ACHN (cell line): ENCODE data around the gene TRAPPC11.

Experiments used
- DNase-seq: peaks from one replicate; pipeline ENCODE4 v3.0.0-alpha.2; 2015
- in situ Hi-C: cut with HindIII; loops from 2 replicates; pipeline ENCODE4 v1.10.0; 2017; ENCODE audit warnings: low sequenced_read_pairs, low pct_ligation_motif_present, low pct_unique_long_range_greater_than_20kb

The TRAPPC11 gene

GRCh38 chr4:183738961-183739360, 79.9 kb downstream of the TRAPPC11 start:
- in situ Hi-C loops, result no loop called here
- DNase-seq, result no peak

DNA sequence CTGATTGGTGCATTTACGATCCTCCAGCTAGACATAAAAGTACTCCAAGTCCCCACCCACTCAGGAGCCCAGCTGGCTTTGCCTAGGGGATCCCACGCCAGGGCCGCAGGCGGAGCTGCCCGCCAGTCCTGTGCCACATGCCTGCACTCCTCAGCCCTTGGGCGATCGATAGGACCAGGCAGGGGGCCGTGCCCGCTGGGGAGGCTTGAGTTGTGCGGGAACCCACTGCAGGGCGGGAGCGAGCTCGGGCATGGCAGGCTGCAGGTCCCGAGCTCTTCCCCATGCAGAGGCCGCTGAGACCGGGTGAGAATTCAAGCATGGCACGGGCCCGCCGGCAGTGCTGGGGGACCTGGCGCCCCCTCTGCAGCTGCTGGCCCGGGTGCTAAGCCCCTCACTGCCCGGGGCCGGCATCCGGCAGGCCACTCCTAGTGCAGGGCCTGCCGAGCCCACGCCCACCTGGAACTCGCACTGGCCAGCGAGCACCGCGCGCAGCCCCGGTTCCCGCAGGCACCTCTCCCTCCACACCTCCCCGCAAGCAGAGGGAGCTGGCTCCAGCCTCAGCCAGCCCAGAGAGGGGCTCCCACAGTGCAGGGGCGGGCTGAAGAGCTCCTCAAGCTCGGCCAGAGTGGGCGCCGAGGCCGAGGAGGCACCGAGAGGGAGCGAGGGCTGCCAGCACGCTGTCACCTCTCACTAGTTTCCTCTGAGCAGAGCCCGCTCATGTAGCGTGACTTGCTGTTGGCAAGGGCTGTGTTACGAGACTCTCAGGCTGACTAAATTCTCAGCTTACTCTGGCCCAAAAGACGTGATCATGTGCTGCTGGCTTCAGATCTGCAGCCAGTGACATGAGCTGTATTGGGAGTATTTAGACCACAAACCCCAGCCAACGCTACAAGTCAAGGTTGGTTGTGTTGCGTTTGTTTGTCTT, 87.5 kb downstream of the TRAPPC11 start:
- DNase-seq, result peak; percentile 82
- in situ Hi-C loops, result no loop called here

DNA sequence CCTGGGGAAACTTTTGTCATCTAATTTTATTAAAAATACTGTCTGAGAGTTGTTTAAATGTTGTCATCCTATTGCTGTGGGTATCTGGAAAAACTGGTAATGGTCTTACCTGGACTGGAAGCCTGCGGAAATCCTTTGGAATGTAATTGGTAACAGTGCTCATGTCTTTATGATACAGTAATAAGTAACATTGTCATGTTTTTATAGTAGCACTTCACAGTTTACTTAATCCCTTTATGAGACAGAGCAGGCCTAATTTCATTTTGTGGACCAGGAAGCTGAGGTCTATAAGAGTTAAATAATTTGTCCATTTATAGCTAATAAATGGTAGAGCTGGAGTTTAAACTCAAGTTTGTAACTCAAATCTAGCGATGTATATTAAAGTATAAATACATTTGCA, 88.3 kb downstream of the TRAPPC11 start:
- in situ Hi-C loops, result no loop called here
- no peak for DNase-seq

DNA sequence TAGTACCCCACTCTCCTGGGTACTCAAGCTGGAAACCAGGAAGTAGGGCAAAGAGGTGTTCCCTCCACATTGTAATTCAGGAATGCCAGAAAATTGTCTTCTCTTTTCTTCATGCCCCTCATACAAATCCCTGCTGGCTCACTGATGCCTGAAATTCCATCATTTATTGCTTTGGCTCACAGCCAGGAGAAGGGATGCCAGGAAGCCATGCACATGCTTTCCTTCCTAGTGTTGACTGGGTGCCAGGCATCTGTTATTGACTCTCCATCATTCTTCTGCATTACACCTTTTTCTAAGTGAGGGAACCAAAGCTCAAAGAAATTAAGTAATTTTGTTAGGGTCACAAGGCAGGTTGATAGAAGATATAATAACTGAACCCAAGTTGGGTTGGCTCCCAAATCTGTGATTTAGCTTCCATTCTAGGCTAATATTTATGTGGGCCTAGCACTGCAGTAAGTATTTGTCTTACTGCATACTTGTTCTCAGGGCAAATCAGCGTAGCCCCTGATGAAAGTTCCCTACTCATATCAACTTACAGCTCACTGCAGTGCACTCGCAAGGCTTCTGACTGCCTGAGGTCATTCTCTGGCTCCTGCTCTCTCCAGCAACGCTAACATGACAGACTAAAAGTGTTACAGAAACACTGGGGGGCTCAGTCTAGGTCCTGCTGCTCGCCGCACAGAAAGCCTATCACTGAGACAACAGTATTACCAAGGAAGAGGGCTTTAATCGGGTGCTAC, 89.0 kb downstream of the TRAPPC11 start:
- in situ Hi-C loops, result no loop called here

DNA sequence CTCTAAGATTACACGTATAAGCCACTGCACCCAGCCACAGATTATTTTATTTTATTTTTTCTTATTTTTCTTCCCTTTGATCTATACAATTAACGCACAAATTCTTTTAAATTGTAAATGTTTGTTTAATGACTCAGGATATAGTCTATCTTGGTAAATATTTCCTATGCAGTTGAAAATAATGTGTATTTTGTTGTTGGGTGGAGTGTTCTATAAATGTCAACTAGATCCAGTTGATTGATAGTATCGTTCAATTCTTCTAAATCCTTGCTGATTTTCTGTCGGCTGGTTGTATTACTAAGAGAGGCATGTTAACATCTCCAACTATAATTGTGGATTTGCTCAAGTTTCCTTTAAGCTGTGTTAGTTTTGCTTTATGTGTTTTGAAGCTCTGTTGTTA, 92.0 kb downstream of the TRAPPC11 start:
- DNase-seq, result no peak
- in situ Hi-C loops, result no loop called here

More for the DNA sequence above, 89.0 kb downstream of the TRAPPC11 start:
- DNase-seq, result peak; percentile 71

DNA sequence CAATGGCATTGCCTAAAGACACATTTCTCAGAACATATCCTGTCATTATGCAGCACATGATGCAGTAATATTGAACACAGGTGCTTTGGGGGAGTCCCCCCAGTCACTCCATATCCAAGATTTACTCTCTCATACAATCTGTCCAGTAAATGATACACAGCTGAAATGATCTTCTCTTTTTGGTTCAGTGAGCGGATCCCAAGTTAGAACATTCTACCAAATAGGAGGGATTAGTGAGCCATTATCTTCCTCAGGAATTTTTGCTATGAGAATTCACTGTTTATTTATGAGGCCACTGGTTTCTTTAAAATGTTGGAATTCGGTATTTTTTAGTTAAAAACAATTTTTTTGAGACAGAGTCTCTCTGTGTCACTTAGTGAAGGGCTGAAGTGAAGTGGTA, 96.5 kb downstream of the TRAPPC11 start:
- no peak for DNase-seq
- in situ Hi-C loops, result no loop called here

- in situ Hi-C loops, result no loop called here
- no peak for DNase-seq
These were observed 98.0 kb downstream of the TRAPPC11 start for GRCh38 chr4:183757060-183757459.

DNA sequence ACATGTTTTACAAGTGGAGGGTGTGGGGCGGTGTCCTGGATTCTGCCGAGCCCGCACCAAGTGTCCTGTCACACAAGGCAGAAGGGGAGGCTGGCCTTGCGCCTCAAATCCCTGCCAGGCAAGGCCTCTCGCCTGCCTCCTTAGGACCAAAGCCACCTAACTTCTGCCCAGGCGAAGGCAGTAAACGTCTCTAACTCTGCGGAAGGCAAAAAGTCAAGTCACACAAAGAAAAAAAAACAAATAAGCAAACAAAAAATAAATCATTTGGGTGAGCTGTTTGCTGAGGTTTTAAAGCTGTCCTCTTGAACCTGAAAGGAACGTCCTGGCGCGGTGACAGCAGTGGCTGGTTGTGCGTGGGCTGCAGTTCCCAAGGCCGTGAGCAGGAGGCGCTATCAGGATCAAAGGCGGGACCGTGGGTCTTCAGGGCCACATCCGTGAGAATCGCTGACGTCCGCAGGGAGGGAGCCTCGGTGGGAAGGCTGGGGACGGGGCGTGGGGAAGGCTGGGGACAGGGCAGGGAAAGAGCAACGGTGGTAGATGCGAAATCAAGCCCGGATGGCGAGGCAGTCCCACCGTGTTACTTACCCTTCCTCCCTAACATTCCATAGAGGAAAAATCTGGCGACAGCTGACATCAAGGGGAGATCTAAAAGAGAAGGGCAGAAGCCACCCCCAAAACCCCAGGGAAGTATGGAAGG, 99.1 kb downstream of the TRAPPC11 start:
- in situ Hi-C loops, result no loop called here
- no peak for DNase-seq

GRCh38 chr4:183758758-183759447, 99.8 kb downstream of the TRAPPC11 start:
- no peak for DNase-seq
- in situ Hi-C loops, result no loop called here

DNA sequence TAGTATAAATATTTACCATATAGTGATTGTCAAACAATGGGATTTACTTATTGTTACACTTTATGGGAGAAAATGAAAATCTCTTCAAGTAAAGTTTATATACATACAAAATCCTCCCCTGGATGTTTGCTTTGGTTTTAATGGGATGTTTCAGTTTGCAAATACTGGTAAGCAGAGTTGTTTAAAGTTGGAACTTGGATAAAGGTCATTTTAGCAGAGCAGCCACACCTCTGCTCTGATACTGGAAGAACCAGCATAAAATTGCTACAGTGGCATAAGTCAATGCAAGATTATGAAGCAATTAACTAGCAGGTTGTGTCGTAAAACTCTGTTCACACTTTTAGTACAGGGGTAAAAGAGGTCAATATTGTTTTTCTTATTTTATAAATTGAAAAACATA, 101.2 kb downstream of the TRAPPC11 start:
- in situ Hi-C loops, result no loop called here

More for the DNA sequence above, 101.2 kb downstream of the TRAPPC11 start:
- no peak for DNase-seq
